Sigmoid colon (tissue), 4 donors: ENCODE measurements around the gene ZNHIT3.

Experiments used
- CTCF ChIP-seq, 4 experiments: fragments of 450-650 bp in 3 of 4; fragments of 200-600 bp in 1 of 4; IDR thresholded peaks; one replicate each; pipeline ENCODE4 v1.5.1; 2016 to 2019; ENCODE audit warnings: antibody characterized with exemption in 4 of 4, mild to moderate bottlenecking in 3 of 4, moderate library complexity in 2 of 4
- EP300 ChIP-seq, 4 donors: sonication (generic); formaldehyde crosslinking; IDR thresholded peaks; one replicate each; pipeline ENCODE4 v1.6.1; 2017; ENCODE audit warnings: antibody characterized with exemption in 4 of 4
- POLR2A ChIP-seq, 2 donors: fragments of 450-650 bp; IDR thresholded peaks; one replicate each; pipeline ENCODE4 v1.6.1; 2016; ENCODE audit warnings: antibody characterized with exemption in 2 of 2, mild to moderate bottlenecking in 2 of 2, moderate library complexity in 2 of 2
- POLR2AphosphoS5 ChIP-seq, 4 donors: sonication (generic); formaldehyde crosslinking; IDR thresholded peaks; one replicate each; pipeline ENCODE4 v1.6.1; 2017; ENCODE audit warnings: antibody characterized with exemption in 4 of 4

GRCh38 chr17:36523113-36523512, 36.6 kb downstream of the ZNHIT3 start:
- TF ChIP-seq CTCF (IDR thresholded peaks at IDR 0.05) (no peak), POLR2AphosphoS5 (IDR thresholded peaks at IDR 0.05) (no peak), POLR2A (IDR thresholded peaks at IDR 0.05) (no peak), EP300 (IDR thresholded peaks at IDR 0.05) (no peak)
